ENCODE measurements around the gene TIAL1. TPM values are rescaled to one million over a fixed set of nuclear protein-coding genes. Genes with fewer than 3 reads are reported as not detected.

TIAL1 gene, protein sequence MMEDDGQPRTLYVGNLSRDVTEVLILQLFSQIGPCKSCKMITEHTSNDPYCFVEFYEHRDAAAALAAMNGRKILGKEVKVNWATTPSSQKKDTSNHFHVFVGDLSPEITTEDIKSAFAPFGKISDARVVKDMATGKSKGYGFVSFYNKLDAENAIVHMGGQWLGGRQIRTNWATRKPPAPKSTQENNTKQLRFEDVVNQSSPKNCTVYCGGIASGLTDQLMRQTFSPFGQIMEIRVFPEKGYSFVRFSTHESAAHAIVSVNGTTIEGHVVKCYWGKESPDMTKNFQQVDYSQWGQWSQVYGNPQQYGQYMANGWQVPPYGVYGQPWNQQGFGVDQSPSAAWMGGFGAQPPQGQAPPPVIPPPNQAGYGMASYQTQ
- total RNA-seq (2021; ENCODE audit: unreplicated experiment) = 220 TPM
- polyA plus RNA-seq (2012) = 94.9 and 112 TPM in 2 replicates
- Bru-seq, nascent RNA = percentile 97 among the genes with signal in this experiment
- BruChase-seq, experiment 1, labeled RNA remaining after a 6-hour chase = percentile 98 among the genes with signal in this experiment
- BruChase-seq, experiment 2, labeled RNA remaining after a 2-hour chase = percentile 98 among the genes with signal in this experiment
- long read RNA-seq, full-length matches to known transcripts = 33 of 182 reads
- long read RNA-seq, partial matches to known transcripts = 110 of 182 reads
- long read RNA-seq, other reads (novel, unspliced or antisense) = 39 of 182 reads

- H3K9ac ChIP-seq (ENCODE audit: low read length) = peak within 1 kb of the TSS; percentile 90
- H3K9me2 ChIP-seq (ENCODE audit: insufficient read depth) = no peaks in the 10 kb centered on the region
- ChIA-PET RAD21 (ENCODE audit: low non-redundant PET in 1 of 2, low total read pairs in 2 of 2, uncharacterized antibody in 2 of 2, unreplicated experiment in 2 of 2) (interaction anchor here in 1 of 2 experiments (0.5 kb wide), 1 partner anchor 11 kb away, joined by 3 read pairs; no protein-coding TSS in a partner anchor), CTCF (interaction anchor here (0.9 to 1.2 kb wide), 3 partner anchors 12 to 54 kb away, joined by 3 to 9 read pairs (median 3); partner anchors contain the start of gene RGS10), POLR2A (interaction anchor here (0.8 to 1.6 kb wide), 12 partner anchors 9 to 390 kb away, joined by 3 to 8 read pairs (median 3); partner anchors contain the start of genes BAG3 and GRK5)
- H2AFZ ChIP-seq (ENCODE audit: low read depth, low read length, poor library complexity, severe bottlenecking) = no peak within 1 kb of the TSS
- peaks cover 8 to 17% of the 10 kb centered on the region in 2 experiments; a peak in 3 of 4 replicates for H3K36me3 ChIP-seq (ENCODE audit: control insufficient read depth in 1 of 2, insufficient read depth in 2 of 2, low read length in 2 of 2)
- H3K27me3 ChIP-seq (ENCODE audit: insufficient read depth, low read length) = no peaks in the 10 kb centered on the region
- intact Hi-C loops (cut with micrococcal nuclease) = loop anchor here (2.0 to 5.0 kb wide), 4 partner anchors 54 to 389 kb away; partner anchors contain the start of genes BAG3, GRK5 and INPP5F
- ATAC-seq = peak; percentile 88
- H4K20me1 ChIP-seq (ENCODE audit: insufficient read depth) = peaks cover 22% of the 10 kb centered on the region; the same call in 1 of the 2 replicates
- no peaks in the 10 kb centered on the region; a peak in 1 of 4 replicates for H3K9me3 ChIP-seq (ENCODE audit: control insufficient read depth in 1 of 2, insufficient read depth in 1 of 2, low read depth in 1 of 2, low read length in 2 of 2)
- peak within 1 kb of the TSS; percentile 97 for H3K27ac ChIP-seq (ENCODE audit: low read depth, low read length)
- peak within 1 kb of the TSS; percentile 84 for H3K4me2 ChIP-seq (ENCODE audit: low read length)
- H3K4me3 ChIP-seq (replicated peaks in 1 of 2; ENCODE audit: low read depth in 1 of 2, low read length in 2 of 2) = peak within 1 kb of the TSS; percentile 85 to 88
- no TSS peak for BruUV-seq (replicated peaks)
- H3K79me2 ChIP-seq (ENCODE audit: insufficient read depth, low read length) = peaks cover 45% of the 10 kb centered on the region
- H3K4me1 ChIP-seq (ENCODE audit: control insufficient read depth in 1 of 2, insufficient read depth in 2 of 2, low read length in 2 of 2) = peaks cover 13 to 23% of the 10 kb centered on the region in 2 experiments
- DNase-seq (ENCODE audit: low read depth, low spot score) = peak; percentile 100
- TF ChIP-seq POLR2AphosphoS5 (IDR thresholded peaks at IDR 0.05; ENCODE audit: low read depth, low read length) = peak; percentile 99
- TF ChIP-seq JUND (IDR thresholded peaks at IDR 0.05) = no peak
- no peak for TF ChIP-seq SRF (IDR thresholded peaks at IDR 0.05; ENCODE audit: low read depth)
- TF ChIP-seq SIN3A (IDR thresholded peaks at IDR 0.05; ENCODE audit: low read depth) = no peak
- no peak for TF ChIP-seq ELF1 (IDR thresholded peaks at IDR 0.05; ENCODE audit: borderline replicate concordance, low read depth)
- peak; percentile 76 for TF ChIP-seq ZBTB33 (IDR thresholded peaks at IDR 0.05; ENCODE audit: extremely low read depth, insufficient replicate concordance, low read length)
- TF ChIP-seq CBX3 (IDR thresholded peaks at IDR 0.05; ENCODE audit: low read depth) = no peak
- TF ChIP-seq ATF3 (IDR thresholded peaks at IDR 0.05) = no peak
- TF ChIP-seq ZFX (IDR thresholded peaks at IDR 0.05) = no peak; the same call in 1 of the 2 replicates
- no peak for TF ChIP-seq ZNF274 (IDR thresholded peaks at IDR 0.05; ENCODE audit: low read depth, low read length)
- no peak for TF ChIP-seq EZH2 (IDR thresholded peaks at IDR 0.05)
- TF ChIP-seq POLR2A (IDR thresholded peaks at IDR 0.05; ENCODE audit: borderline replicate concordance, extremely low read depth, insufficient read depth, insufficient read length) = peak; percentile 97
- TF ChIP-seq SP1 (IDR thresholded peaks at IDR 0.05; ENCODE audit: low read depth) = no peak
- TF ChIP-seq CEBPB (IDR thresholded peaks at IDR 0.05; ENCODE audit: low read depth) = no peak
- TF ChIP-seq, protein P1, sequence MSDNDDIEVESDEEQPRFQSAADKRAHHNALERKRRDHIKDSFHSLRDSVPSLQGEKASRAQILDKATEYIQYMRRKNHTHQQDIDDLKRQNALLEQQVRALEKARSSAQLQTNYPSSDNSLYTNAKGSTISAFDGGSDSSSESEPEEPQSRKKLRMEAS (IDR thresholded peaks at IDR 0.05) = no peak
- TF ChIP-seq RAD21 (IDR thresholded peaks at IDR 0.05; ENCODE audit: low read depth) = no peak
- TF ChIP-seq YY1 (IDR thresholded peaks at IDR 0.05; ENCODE audit: extremely low read depth, insufficient replicate concordance, low read depth, low read length) = peak; percentile 97
- TF ChIP-seq TCF7L2 (IDR thresholded peaks at IDR 0.05; ENCODE audit: borderline replicate concordance, extremely low read depth, insufficient read depth, insufficient read length) = peak; percentile 98
- TF ChIP-seq EZH2phosphoT487 (IDR thresholded peaks at IDR 0.05; ENCODE audit: borderline replicate concordance) = no peak
- no peak for TF ChIP-seq FOSL1 (IDR thresholded peaks at IDR 0.05; ENCODE audit: low read depth)
Measured at GRCh38 chr10:119596537-119597404, at the start of gene TIAL1. TIAL1 (minus strand) TSS chr10:119596964; CDS start chr10:119596465, 499 bp downstream.
